GM12875 (cell line): ENCODE results near the gene DLK2.
"Not testable (repeated sequence)": the region's sequence is repeated elsewhere in the genome, so short reads cannot be mapped to it uniquely, and the experiment has no call there.

ENCODE experiments used
- H3K4me3 ChIP-seq: one replicate; pipeline ENCODE4 v1.5.1; 2011; ENCODE audit warnings: low read depth, low read length, control low read depth
- TF ChIP-seq, protein P1 (sequence below): IDR thresholded peaks from 2 replicates; pipeline ENCODE4 v1.5.1; 2011; ENCODE audit warnings: low read depth, mild to moderate bottlenecking, control low read depth, inconsistent platforms, low read length, moderate library complexity, borderline replicate concordance; ENCODE audit not compliant: insufficient read depth

The DLK2 gene

DNA sequence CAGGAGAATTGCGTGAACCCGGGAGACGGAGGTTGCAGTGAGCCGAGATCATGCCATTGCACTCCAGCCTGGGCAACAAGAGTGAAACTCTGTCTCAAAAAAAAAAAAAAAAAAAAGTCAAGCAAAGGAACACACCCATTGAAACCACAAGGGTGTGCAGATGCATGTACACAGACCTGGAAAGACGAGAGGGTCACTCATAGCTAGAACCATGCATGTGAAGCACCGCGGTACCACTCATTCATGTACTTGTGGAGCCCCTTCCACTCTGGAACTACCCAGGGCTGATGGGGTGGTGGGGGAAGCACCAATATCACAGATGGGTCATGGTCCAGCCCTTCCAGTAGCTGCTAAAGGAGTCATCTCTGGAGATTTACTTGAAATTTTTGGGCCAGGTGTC, 14.6 kb upstream of the DLK2 start:
- TF ChIP-seq, protein P1, sequence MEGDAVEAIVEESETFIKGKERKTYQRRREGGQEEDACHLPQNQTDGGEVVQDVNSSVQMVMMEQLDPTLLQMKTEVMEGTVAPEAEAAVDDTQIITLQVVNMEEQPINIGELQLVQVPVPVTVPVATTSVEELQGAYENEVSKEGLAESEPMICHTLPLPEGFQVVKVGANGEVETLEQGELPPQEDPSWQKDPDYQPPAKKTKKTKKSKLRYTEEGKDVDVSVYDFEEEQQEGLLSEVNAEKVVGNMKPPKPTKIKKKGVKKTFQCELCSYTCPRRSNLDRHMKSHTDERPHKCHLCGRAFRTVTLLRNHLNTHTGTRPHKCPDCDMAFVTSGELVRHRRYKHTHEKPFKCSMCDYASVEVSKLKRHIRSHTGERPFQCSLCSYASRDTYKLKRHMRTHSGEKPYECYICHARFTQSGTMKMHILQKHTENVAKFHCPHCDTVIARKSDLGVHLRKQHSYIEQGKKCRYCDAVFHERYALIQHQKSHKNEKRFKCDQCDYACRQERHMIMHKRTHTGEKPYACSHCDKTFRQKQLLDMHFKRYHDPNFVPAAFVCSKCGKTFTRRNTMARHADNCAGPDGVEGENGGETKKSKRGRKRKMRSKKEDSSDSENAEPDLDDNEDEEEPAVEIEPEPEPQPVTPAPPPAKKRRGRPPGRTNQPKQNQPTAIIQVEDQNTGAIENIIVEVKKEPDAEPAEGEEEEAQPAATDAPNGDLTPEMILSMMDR = no peak
- no peak overlapping the region for H3K4me3 ChIP-seq

DNA sequence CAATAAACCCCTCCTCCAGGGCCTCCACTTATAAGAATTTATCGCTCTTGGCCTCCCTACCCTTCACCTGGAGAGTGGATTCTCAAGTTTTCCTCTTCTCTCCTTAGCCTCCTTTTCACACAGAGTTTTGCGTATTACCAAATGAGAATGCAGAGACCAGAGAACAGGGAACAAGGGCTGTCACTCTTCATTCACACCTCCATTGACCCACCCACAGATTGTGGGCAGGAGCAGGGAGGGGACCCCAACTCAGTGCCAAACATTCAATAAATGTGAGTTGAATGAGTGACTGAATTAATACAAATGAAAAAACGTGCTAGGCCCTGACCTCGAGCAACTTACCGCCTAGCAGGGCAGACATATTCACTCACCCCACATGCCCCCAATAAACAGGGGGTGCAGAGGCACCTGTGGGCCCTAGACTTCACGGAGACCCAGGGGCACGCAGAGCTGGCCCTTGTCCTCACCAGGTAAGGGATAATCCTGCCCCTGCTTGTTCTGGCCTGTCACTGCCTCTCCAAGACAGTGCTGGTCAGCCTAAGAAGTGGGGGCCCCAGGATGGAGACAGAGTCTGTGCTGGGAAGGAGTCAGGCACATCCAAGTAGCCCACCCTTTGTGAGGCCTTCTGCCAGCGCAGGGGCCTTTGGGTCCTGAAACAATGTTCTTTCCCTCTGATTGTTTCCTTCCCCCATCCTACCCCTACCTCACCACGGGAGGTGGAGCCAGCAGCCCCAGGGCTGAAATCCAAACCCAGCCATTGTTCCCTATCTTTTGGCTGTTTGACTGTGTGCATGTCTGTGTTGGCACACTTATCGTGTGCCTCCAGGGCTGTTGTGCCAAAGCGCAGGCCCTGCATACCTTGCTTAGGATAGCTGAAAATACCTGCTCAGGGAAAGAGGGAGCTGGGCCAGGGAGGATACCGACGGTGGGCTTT, 13.7 kb upstream of the DLK2 start:
- TF ChIP-seq, protein P1 = no peak
- H3K4me3 ChIP-seq = no peak overlapping the region

DNA sequence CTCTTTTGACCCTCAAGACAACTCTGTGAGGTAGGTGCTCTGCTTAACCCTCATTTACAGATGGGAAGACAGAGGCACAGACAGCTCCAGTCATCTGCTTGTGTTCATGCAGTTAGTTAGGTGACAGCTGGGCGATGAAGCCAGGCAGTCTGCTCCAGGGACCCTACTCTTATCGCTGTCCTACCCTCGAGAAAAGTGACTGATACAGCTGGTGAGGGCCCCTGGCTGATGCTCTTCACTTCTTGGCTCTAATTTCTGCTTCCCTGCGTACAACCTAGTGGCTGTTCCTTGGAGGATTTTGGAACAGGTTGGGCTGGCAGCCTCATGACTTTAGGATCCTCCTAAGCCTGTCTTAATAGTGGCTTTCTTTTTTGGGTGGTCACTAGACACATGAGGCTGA, 12.9 kb upstream of the DLK2 start:
- TF ChIP-seq, protein P1 = no peak
- H3K4me3 ChIP-seq = no peak overlapping the region

DNA sequence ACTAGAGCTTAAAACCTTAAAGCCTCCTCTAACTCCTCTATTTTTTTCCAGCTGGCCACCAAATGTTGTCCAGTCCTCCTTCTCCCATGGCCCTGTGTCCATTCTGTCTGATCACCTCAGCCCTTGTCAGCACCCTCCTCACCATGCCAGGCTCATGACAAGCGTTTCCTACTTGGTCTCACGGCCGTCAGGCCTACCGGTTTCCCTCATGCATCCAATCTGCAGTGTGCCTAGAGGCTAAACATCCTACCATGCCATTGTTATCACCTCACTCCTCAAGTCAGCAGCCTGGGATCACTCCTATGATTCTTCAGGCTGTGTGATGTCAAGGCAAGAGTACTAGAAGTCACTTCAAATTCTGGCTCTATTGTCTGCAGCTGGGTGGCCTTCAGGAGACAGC, 12.4 kb upstream of the DLK2 start:
- TF ChIP-seq, protein P1 = no peak
- no peak overlapping the region for H3K4me3 ChIP-seq

DNA sequence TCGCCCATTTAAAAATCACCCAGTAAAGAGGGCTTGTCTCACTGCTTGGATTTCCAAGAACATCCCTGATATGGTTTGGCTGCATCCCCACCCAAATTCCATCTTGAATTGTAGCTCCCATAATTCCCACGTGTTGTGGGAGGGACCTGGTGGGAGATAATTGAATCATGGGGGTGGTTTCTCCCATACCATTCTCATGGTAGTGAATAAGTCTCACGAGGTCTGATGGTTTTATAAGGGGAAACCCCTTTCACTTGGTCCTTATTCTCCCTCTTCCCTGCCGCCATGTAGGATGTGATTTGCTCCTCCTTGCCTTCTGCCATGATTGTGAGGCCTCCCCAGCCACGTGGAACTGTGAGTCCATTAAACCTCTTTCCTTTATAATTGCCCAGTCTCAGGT, 11.9 kb upstream of the DLK2 start:
- not testable (repeated sequence) for H3K4me3 ChIP-seq

DNA sequence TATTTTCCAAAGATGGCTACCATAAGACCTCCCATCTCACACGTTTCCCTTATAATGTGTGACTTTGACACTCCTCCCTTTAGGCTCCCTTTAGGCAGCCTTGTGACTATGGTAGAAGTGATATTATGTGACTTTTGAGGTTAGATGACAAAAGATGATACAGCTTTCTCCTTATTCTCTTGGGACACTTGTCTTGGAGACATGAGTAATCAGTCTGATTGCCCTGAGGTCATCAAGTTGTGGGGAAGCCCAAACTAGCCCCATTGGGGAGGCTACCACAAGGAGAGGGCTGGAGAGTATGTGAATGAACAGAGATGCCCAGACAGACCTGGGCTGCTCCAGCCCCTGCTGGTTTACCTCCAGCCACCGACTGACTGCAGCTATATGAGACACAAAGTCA, 10.6 kb upstream of the DLK2 start:
- no peak overlapping the region for H3K4me3 ChIP-seq
- TF ChIP-seq, protein P1 = no peak

DNA sequence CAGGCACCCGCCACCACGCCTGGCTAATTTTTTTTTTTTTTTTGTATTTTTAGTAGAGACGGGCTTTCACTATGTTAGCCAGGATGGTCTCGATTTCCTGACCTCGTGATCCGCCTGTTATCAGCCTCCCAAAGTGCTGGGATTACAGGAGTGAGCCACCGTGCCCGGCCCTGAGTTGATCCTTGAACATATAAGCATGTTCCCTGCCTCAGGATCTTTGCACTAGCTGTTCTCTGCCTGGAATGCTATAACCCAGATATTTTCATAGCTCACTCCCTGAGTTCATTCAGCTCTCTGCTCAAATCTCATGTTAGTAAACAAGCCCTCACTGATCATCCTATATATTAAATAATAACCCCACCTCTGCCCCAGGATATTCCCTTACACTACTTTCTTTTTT, 9.0 kb upstream of the DLK2 start:
- H3K4me3 ChIP-seq = no peak overlapping the region
- TF ChIP-seq, protein P1 = no peak
